IMR-90 (cell line): ENCODE data around the gene KCNMB2. TPM values are rescaled to one million over a fixed set of nuclear protein-coding genes. Genes with fewer than 3 reads are reported as not detected.

Experiments
- ATAC-seq: fragments of 200-7000 bp; cut with Tn5 transposase; 2 replicates; pipeline ENCODE4 v1.9.1; 2020; ENCODE audit warnings: low read depth, mild to moderate bottlenecking, moderate library complexity
- BruUV-seq: library from RNA; stranded (reverse); fragments of 400-500 nt; replicated peaks from 2 replicates; lab custom pipeline; 2021; lab: Mats Ljungman, UMichigan
- CTCF ChIA-PET: fragments of 300-600 bp; formaldehyde crosslinking; extraction: SDS; loops from one replicate; lab custom pipeline; 2021; ENCODE audit warnings: antibody characterized with exemption; lab: Yijun Ruan, JAX
- POLR2A ChIA-PET: fragments of 300-600 bp; sonication (Branson Sonifier 250); formaldehyde crosslinking; loops from one replicate; lab custom pipeline; 2022; ENCODE audit warnings: antibody characterized with exemption; ENCODE audit not compliant: unreplicated experiment; lab: Charles Lee
- DNase-seq: peaks from one replicate; pipeline ENCODE4 v3.0.0; 2013
- H2AFZ ChIP-seq: replicated peaks from 2 replicates; pipeline ENCODE3; 2013; ENCODE audit warnings: low read length, mild to moderate bottlenecking; ENCODE audit not compliant: poor library complexity
- H2AK5ac ChIP-seq: 2 replicates; pipeline ENCODE4 v1.6.1; 2013; ENCODE audit warnings: low read depth, low read length, inconsistent platforms
- H2AK9ac ChIP-seq: replicated peaks from 2 replicates; pipeline ENCODE3; 2013; ENCODE audit warnings: mild to moderate bottlenecking, low read depth, low read length, moderate library complexity; ENCODE audit not compliant: poor library complexity
- H2BK120ac ChIP-seq: 2 replicates; pipeline ENCODE4 v1.6.1; 2013; ENCODE audit warnings: low read depth, low read length, inconsistent platforms
- H2BK15ac ChIP-seq: 3 replicates; pipeline ENCODE4 v1.6.1; 2013; ENCODE audit warnings: low read depth, low read length, inconsistent platforms
- H2BK20ac ChIP-seq: 2 replicates; pipeline ENCODE4 v1.6.1; 2013; ENCODE audit warnings: low read depth, mild to moderate bottlenecking, inconsistent platforms, low read length, moderate library complexity
- H2BK5ac ChIP-seq: 2 replicates; pipeline ENCODE4 v1.6.1; 2013; ENCODE audit warnings: mild to moderate bottlenecking, low read depth, low read length, inconsistent platforms; ENCODE audit not compliant: poor library complexity, severe bottlenecking
- H3K14ac ChIP-seq: replicated peaks from 2 replicates; pipeline ENCODE4 v1.6.1; 2013; ENCODE audit warnings: low read depth, low read length, inconsistent platforms
- H3K18ac ChIP-seq: 2 replicates; pipeline ENCODE4 v1.6.1; 2013; ENCODE audit warnings: low read depth, low read length, control low read depth
- H3K23ac ChIP-seq: 2 replicates; pipeline ENCODE4 v1.6.1; 2013; ENCODE audit warnings: low read depth, low read length, inconsistent platforms
- H3K27ac ChIP-seq: 2 replicates; pipeline ENCODE4 v1.5.1; 2013; ENCODE audit warnings: mild to moderate bottlenecking, control low read depth, low read length; ENCODE audit not compliant: insufficient read depth
- H3K27me3 ChIP-seq: 2 replicates; pipeline ENCODE4 v1.6.1; 2013; ENCODE audit warnings: low read length; ENCODE audit not compliant: control insufficient read depth, insufficient read depth
- H3K36me3 ChIP-seq: 2 replicates; pipeline ENCODE4 v1.6.1; 2013; ENCODE audit warnings: low read length, mixed read lengths; ENCODE audit not compliant: control insufficient read depth, insufficient read depth
- H3K4ac ChIP-seq: 2 replicates; pipeline ENCODE4 v1.6.1; 2013; ENCODE audit warnings: low read depth, low read length, inconsistent platforms
- H3K4me1 ChIP-seq: 2 replicates; pipeline ENCODE4 v1.6.1; 2013; ENCODE audit warnings: low read length, mixed read lengths; ENCODE audit not compliant: control insufficient read depth, insufficient read depth
- H3K4me2 ChIP-seq: 2 replicates; pipeline ENCODE4 v1.6.1; 2013; ENCODE audit warnings: low read depth, mild to moderate bottlenecking, control low read depth, low read length, moderate library complexity
- H3K4me3 ChIP-seq: 2 replicates; pipeline ENCODE4 v1.5.1; 2013; ENCODE audit warnings: low read depth, mild to moderate bottlenecking, control low read depth, low read length, moderate library complexity; ENCODE audit not compliant: insufficient read depth
- H3K56ac ChIP-seq: 2 replicates; pipeline ENCODE4 v1.6.1; 2013; ENCODE audit warnings: low read length, inconsistent platforms; ENCODE audit not compliant: insufficient read depth; ENCODE audit errors: extremely low read depth
- H3K79me1 ChIP-seq, 2 experiments: 2 replicates each; pipeline ENCODE4 v1.6.1; 2013; ENCODE audit warnings: low read length in 2 of 2, inconsistent platforms in 1 of 2, low read depth in 1 of 2
- H3K9ac ChIP-seq: 2 replicates; pipeline ENCODE4 v1.6.1; 2013; ENCODE audit warnings: low read depth, low read length, control low read depth
- H3K9me1 ChIP-seq: 2 replicates; pipeline ENCODE4 v1.6.1; 2013; ENCODE audit warnings: low read length, inconsistent platforms; ENCODE audit not compliant: insufficient read depth
- H3K9me3 ChIP-seq: 2 replicates; pipeline ENCODE4 v1.6.1; 2013; ENCODE audit warnings: low read length; ENCODE audit not compliant: control insufficient read depth, insufficient read depth
- H4K20me1 ChIP-seq: 2 replicates; pipeline ENCODE4 v1.6.1; 2013; ENCODE audit warnings: low read length, inconsistent platforms; ENCODE audit not compliant: insufficient read depth
- H4K5ac ChIP-seq: 2 replicates; pipeline ENCODE4 v1.6.1; 2013; ENCODE audit warnings: mild to moderate bottlenecking, low read depth, low read length, control low read depth
- H4K8ac ChIP-seq, 2 experiments: 2 replicates each; pipeline ENCODE4 v1.6.1; 2013; ENCODE audit warnings: low read depth in 2 of 2, low read length in 2 of 2, control low read depth in 1 of 2, inconsistent platforms in 1 of 2
- H4K91ac ChIP-seq: 2 replicates; pipeline ENCODE4 v1.6.1; 2013; ENCODE audit warnings: low read depth, low read length, inconsistent platforms; ENCODE audit not compliant: insufficient read depth
- BHLHE40 ChIP-seq: fragments of 150-350 bp; IDR thresholded peaks from 2 replicates; pipeline ENCODE4 v1.6.1; 2016; ENCODE audit warnings: mild to moderate bottlenecking, low read depth, low read length
- CEBPB ChIP-seq: IDR thresholded peaks from 2 replicates; pipeline ENCODE4 v1.6.1; 2012; ENCODE audit warnings: low read depth, low read length, improper control_type of control experiment
- CHD1 ChIP-seq: IDR thresholded peaks from 2 replicates; pipeline ENCODE4 v1.6.1; 2012; ENCODE audit warnings: low read depth, low read length, improper control_type of control experiment
- CTCF ChIP-seq: conservative IDR thresholded peaks from 2 replicates; pipeline ENCODE4 v1.5.1; 2012; ENCODE audit warnings: mild to moderate bottlenecking, low read depth, low read length, improper control_type of control experiment
- MAZ ChIP-seq: IDR thresholded peaks from 2 replicates; pipeline ENCODE4 v1.6.1; 2012; ENCODE audit warnings: low read depth, mild to moderate bottlenecking, low read length, improper control_type of control experiment, moderate library complexity, borderline replicate concordance
- NFE2L2 ChIP-seq: fragments of 150-350 bp; IDR thresholded peaks from 2 replicates; pipeline ENCODE4 v1.6.1; 2016; ENCODE audit warnings: low read depth, mild to moderate bottlenecking, low read length
- RCOR1 ChIP-seq: IDR thresholded peaks from 2 replicates; pipeline ENCODE4 v1.6.1; 2012; ENCODE audit warnings: mild to moderate bottlenecking, low read length, improper control_type of control experiment; ENCODE audit not compliant: insufficient replicate concordance
- RFX5 ChIP-seq: IDR thresholded peaks from 2 replicates; pipeline ENCODE4 v1.8.0; 2012; ENCODE audit warnings: low read depth, mild to moderate bottlenecking, low read length, moderate library complexity
- WGBS, 2 experiments: methylation state at CpG; one replicate each; pipeline versions ENCODE4 v1.1.5 to v1.1.7; 2013; ENCODE audit warnings: missing lambda C conversion rate in 2 of 2; ENCODE audit not compliant: insufficient read length in 1 of 2; ENCODE audit errors: extremely low coverage in 2 of 2; 5-methylcytosine and 5-hydroxymethylcytosine counted together
- dilution Hi-C: fragments of 300-500 bp; cut with HindIII; formaldehyde crosslinking; loops from one replicate; pipeline ENCODE4 v1.14.3; 2018; ENCODE audit warnings: low sequenced_read_pairs; ENCODE audit not compliant: unreplicated experiment
- in situ Hi-C: fragments of 300-500 bp; cut with MboI; formaldehyde crosslinking; loops from 3 replicates; pipeline ENCODE4 v1.14.3; 2019; ENCODE audit warnings: low sequenced_read_pairs, inconsistent platforms, mixed read lengths
- intact Hi-C: fragments of 100-400 bp; cut with micrococcal nuclease; formaldehyde crosslinking; loops from 2 replicates; pipeline ENCODE4 v1.10.0; 2022
- polyA plus RNA-seq, 3 experiments: library from polyadenylated mRNA; depleted of rRNA; stranded (reverse); fragments of >200 nt; gene quantifications; 2 replicates each; pipeline ENCODE4 v1.2.3, GENCODE V29; 2012; ENCODE audit warnings: low replicate concordance in 1 of 3
- total RNA-seq: library from RNA; depleted of rRNA; stranded (reverse); fragments of >200 nt; gene quantifications from 2 replicates; pipeline ENCODE4 v1.2.3, GENCODE V29; 2012

Gene KCNMB2
- total and polyA plus RNA-seq, 2 of the 4 experiments (the other 2 are of a cell fraction) = not detected

GRCh38 chr3:178778589-178778988, 242.4 kb downstream of the KCNMB2 start:
- CTCF ChIA-PET = interaction anchor here (0.7 kb wide), 1 partner anchor 74 kb away, joined by 3 read pairs; no protein-coding TSS in a partner anchor
- WGBS, 2 experiments = no CpG with 5 or more reads among the region's 4 CpGs
- H3K4me2 ChIP-seq = no peak overlapping the region

More at GRCh38 chr3:178778589-178778988, 242.4 kb downstream of the KCNMB2 start:
- Histone ChIP-seq H2BK5ac (no peak overlapping the region), H4K8ac (no peak overlapping the region), H3K4me3 (no peak overlapping the region), H3K4ac (no peak overlapping the region), H3K14ac (no peak overlapping the region), H2BK15ac (no peak overlapping the region), H3K4me1 (no peaks in the 10 kb centered on the region), H3K27me3 (no peaks in the 10 kb centered on the region), H3K9me1 (no peaks in the 10 kb centered on the region), H3K27ac (no peak overlapping the region), H3K23ac (no peak overlapping the region), H3K9ac (no peak overlapping the region), H3K18ac (no peak overlapping the region), H3K56ac (no peak overlapping the region), H2AK9ac (no peak overlapping the region), H2BK120ac (no peak overlapping the region), H4K91ac (no peak overlapping the region), H3K79me1 (no peaks in the 10 kb centered on the region), H4K20me1 (no peaks in the 10 kb centered on the region), H4K5ac (no peak overlapping the region), H3K9me3 (no peaks in the 10 kb centered on the region), H3K36me3 (no peaks in the 10 kb centered on the region), H2AK5ac (no peak overlapping the region), H2BK20ac (no peak overlapping the region), H2AFZ (no peak overlapping the region)
- dilution Hi-C loops (no loop called here), in situ Hi-C loops (no loop called here), intact Hi-C loops (no loop called here)
- DNase-seq (no peak), ATAC-seq (no peak)
- TF ChIP-seq BHLHE40 (no peak), NFE2L2 (no peak), CEBPB (no peak), CTCF (no peak), RFX5 (no peak), CHD1 (no peak), MAZ (no peak), RCOR1 (no peak)
- POLR2A ChIA-PET = no interaction called here
- BruUV-seq = no TSS peak
